SHP77 (cell line): Measurements from ENCODE around the gene RNF2.
"Not testable (repeated sequence)": the region's sequence is repeated elsewhere in the genome, so short reads cannot be mapped to it uniquely, and the experiment has no call there.

Source experiments
- DNase-seq, 2 experiments: peaks; one replicate each; lab custom pipeline; 2025; lab: John Stamatoyannopoulos, UW

The RNF2 gene

DNA sequence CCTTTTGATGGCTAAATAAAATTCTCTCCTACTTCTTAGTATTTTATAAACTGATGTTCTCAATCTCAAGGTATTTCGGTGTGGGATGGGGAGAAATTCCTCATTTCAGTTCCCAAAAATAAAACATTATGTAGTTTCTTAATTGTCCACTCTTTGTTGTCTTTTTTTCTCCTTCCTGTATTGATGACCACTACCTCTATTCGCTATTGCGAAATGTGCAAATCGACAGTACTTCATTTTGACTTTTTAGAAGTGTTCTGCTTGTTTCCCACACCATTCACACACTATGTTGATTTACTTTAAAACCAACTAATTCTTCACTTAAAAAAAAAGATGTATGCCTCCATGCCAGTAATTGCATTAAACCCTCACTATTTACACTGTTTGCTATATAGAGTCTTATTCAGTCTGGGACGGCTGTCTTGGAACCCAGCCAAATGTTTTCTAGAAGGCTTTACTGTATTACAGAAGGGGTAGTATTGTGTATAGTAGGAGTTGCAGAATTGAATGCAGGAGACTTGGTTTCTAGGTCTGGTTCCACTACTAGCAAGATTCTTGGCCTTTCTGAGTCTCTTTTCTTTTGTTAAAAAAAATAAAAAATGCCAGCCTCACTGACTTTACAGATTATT is 5.6 kb downstream of the RNF2 start:
- no peak for DNase-seq

DNA sequence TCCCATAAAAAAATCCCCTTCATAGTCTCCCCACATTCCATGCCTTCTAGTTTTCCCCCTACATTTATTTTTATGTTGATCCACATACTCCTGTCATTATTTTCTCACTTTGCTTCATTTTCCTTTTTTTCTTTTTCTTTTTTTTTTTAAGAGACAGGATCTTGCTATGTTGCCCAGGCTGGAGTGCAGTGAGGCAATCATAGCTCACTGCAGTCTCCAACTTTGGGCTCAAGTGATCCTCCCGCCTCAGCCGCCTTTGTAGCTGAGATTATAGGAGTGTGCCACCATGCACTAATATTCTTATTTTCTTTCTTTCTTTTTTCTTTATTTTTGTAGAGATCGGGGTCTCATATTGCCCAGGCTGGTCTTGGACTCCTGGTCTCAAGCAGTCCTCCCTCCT is 7.8 kb downstream of the RNF2 start:
- no peak for DNase-seq

DNA sequence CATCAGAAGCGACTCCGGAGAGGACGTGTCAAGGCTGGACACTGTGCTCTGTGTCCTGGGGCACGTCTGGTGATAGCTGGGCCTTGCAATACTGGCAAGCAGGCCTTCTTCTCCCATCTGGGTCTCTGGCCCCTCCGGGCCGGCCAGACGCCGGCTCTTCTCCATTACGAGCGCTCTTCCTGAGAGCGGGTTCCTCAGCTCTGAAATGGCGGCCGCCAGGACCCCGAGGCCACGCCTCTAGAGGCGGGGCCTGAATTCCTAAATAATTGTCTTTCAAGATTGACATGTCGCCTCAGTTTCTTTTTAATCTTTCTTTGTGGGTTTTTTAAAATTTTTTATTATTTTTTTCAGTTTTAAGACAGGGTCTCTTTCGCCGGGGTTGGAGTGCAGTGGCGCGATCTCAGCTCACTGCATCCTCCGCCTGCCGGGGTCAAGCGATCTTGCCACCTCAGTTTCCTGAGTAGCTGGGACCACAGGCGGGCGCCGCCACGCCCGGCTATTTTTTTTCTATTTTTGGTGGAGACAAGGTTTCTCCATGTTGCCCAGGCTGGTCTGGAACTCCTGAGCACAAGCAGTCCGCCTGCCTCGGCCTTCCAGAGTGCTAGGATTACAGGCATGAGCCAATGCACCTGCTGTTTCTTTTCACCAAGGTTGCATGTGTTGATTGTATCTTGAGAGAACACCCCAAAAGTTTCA is 9.2 kb downstream of the RNF2 start:
- no peak for DNase-seq

DNA sequence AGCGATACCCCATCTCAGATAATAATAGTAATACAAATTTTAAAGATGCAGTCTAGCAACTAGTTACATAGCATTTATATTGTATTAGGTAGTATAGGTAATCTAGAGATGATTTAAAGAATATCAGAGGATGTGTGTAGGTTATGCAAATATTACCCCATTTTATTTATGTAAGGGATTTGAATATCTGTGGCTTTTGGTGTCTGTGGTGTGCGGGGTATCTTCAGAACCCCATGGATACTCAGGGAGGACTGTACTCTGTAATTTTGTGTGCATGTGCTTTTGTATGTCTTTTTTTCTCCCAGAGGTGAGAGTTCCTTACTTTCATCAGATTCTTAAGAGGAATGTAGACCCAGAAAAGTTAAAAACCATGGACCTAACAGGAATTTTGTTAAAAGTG is 12.8 kb downstream of the RNF2 start:
- DNase-seq: no peak

DNA sequence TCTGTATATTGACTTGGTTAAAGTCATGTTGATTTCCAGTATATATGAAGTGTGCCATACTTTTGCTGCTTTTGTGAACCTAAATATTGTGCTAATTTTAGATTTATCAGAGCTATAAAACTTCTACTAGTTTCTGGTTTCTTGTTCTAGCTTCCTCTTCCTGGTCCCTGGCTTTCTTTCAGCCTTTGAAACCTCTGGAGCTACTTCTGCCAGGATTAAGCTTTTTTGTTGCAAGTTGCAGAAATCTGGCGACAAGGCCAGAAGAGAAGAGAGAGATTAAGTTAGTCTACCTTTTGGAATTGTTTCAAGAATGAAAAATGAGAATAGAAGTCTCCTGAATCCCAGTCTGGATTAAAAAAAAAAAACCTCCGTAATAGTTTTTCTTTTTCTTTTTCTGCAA is 13.5 kb downstream of the RNF2 start:
- no peak for DNase-seq

DNA sequence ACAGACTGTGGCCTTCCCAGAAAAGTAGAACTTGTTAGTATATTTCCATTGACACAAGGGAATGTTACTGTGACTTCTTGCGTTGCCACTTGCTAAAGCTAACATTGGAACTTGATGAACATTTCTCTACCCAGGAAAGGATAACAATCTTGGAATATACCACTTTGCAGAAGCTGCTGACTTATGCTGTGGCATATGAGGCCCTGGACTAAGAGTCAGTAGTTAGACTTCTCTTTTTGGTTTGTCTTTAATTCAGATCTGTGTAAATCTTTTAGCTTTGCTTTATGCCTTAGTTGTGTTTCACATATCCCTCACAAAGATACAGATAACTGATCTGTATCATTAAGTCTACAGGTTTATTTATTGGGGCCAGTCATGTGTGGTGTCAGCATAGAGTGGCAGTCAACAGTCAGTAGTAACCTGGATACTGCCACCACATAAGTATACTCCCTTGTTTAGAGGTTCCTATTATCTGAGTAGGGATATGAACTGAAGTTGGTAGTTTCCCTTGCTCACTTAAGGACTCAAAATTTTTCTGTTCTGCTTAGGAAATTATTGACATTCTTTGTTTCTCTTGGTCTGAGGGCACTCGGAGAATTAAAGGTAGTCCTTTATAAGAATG is 14.7 kb downstream of the RNF2 start:
- no peak for DNase-seq

DNA sequence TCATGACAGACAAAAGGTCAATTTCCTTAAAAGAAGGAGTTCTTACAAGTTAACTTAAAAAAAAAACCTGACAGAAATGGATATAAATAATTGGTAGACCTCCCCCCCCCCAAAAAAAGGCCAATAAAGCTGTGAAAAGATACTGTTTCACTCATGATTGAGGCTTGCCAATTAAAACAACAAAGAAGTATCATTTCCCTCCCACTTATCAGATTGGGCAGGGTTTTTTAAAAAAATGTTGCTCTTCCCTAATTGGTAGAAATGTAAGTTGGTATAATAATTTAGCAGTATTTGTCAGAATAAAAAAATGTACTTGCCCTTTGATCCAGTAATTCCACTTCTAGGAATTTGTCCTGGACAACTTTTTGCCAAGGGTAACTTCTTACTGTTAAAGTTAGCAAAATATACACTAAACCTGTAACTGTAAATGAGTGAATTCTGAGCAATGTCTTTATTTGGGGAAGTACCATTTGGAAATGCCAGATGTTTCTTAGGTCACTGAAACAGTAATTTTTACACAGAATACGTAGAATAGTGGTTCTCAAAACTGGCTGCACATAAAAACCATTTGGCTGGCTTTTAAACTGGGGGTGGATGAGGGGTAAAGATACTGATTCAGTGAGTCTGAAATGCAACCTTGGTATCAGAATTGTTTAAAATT is 17.5 kb downstream of the RNF2 start:
- DNase-seq: no peak

DNA sequence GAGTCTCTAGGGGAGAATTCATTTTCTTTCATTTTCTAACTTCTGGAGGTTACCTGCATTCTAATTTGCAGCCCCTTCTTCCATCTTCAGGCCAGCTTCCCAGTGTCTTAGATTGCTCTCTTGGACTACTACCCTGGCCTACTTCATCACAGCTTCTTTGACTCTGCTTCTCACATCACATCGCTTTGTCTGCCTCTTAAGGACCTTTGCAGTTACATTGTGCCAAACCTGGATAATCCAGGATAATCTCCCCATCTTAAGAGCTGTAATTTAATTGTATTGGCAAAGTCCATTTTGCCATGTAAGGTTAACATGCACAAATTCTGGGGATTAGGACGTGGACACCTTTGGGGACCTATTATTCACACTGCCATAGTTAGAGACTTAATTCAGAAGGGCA is 18.4 kb downstream of the RNF2 start:
- DNase-seq: no peak

DNA sequence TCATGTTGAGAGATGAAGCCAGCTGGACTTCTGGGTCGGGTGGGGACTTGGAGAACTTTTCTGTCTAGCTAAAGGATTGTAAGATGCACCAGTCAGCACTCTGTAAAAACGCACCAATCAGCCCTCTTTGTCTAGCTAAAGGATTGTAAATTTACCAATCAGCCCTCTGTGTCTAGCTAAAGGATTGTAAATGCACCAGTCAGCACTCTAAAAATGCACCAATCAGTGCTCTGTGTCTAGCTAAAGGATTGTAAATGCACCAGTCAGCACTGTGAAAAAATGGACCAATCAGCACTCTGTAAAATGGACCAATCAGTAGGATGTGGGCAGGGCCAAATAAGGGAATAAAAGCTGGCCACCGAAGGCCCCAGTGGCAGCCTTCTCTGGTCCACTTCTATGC is 19.6 kb downstream of the RNF2 start:
- DNase-seq: not testable (repeated sequence)

DNA sequence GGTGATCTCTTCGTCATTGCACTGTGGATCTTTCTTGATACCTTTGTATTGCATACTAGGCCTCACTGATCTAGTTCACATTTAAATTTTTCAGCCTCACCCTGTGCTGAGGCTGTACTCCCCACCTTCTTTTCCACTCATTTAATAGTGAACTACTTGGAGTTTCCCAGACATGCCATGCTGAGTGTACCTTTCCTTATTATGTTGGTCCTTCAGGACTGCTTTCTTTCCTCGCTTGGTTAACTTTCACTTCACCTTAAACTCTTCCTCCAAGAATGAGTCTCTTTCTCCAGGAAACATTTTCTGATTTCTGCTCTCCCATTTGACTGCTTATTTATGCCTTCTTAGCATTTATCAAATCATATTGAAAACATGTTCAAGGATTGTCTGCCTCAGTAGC is 20.8 kb downstream of the RNF2 start:
- no peak for DNase-seq

DNA sequence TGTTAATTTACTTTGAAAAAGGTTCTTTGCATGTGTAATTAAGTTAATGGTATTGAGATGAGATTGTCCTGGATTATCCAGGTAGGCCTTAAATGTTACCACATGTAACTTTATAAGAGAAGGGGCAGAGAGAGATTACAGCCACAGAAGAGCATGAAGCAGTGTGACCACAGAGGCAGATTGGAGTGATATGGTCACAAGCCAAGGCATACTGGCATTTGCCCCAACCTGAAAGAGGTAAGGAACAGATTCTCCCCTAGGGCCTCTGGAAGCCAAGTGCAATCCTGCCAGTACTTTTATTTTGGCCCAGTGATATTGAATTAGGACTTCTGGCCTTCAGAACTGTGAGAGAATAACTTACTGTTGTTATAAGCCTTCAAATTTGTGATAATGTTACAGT is 23.0 kb downstream of the RNF2 start:
- no peak for DNase-seq

DNA sequence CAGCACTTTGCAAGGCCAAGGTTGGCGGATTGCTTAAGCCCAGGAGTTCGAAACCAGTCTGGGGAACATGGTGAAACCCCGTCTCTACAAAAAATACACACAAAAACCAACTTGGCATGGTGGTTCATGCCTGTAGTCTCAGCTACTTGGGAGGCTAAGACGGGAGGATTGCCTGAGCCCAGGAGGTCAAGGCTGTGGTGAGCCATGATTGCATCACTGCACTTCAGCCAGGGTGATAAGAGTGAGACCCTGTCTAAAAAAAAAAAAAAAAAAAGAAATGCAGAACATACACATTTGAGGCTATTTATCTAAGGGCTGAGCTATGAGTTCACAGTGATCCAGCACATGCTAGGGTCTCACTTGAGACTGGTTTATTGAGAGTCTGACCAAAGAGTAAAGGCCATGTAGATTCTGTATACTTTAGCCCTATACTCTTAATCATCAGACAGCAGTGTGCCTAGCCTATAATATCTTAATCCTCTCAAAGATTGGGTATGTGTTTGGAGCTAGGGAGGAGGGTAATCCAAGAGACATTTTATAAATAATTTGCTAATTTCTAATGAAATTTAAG is 23.9 kb downstream of the RNF2 start:
- DNase-seq: no peak

DNA sequence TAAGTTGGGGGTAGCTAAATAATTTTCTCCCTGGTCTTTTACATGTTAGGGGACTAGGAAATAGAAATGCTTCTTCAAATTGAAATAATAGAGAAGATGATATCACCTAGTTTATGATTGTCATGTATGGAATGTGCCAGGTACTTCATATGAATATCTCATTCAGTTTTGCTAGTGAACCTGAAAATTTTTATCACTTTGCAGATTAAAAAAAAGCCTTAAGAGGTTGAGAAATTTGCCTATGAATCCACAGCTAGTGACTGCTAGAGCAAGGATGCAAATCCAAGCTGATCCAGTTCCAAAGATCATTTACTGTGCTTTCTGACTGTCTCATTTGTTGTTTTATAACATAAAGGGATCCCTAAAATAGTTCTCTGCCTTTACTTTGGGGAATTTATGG is 24.7 kb downstream of the RNF2 start:
- no peak for DNase-seq

DNA sequence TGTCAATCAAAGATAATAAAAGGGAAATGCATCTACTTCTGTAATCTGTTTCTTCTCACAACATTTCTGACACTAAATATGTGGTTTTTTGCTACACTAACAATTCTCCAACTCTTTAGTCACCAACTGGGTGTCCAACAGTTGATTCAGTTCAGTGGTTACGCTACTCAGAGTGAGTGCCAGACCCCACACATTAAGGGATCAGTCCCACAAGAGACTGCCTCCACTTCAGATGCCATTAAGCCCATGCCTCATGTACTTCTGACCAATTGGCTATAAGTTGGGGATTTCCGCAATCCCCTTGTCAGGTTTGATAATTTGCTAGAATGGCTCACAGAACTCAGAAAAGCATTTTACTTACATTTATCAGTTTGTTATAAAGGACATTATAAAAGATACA is 28.4 kb downstream of the RNF2 start:
- DNase-seq: no peak

DNA sequence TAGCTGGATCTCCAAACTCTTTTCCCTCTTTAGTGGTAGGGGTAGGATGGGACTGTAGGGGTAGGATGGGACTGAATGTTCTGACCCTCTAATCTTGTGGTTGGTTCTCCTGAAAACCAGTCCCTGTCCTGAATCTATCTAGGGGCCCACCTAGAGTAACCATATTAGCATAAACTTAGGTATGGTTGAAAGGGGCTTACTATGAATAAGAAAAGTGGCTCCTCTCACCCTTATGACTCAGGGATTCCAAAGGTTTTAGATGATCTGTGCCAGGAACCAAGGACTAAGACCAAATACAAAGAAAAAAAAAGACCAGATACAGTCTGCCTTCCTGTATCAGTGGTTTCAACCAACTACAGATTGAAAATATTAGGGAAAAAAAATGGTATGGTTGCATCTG is 28.9 kb downstream of the RNF2 start:
- no peak for DNase-seq

DNA sequence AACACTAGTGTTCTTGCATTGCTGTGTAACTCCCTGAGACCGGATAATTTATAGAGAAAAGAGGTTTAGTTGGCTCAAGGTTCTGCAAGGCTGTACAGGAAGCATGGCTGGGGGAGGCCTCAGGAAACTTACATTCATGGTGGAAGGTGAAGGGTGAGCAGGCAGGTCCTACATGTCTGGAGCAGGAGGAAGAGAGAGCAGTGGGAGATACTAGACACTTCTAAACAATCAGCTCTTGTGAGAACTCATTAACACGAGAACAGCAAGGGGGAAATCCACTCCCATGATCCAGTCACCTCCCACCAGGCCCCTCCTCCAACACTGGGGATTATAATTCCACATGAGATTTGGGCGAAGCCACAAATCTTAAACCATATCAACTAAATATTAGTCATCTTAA is 30.1 kb downstream of the RNF2 start:
- DNase-seq: no peak

DNA sequence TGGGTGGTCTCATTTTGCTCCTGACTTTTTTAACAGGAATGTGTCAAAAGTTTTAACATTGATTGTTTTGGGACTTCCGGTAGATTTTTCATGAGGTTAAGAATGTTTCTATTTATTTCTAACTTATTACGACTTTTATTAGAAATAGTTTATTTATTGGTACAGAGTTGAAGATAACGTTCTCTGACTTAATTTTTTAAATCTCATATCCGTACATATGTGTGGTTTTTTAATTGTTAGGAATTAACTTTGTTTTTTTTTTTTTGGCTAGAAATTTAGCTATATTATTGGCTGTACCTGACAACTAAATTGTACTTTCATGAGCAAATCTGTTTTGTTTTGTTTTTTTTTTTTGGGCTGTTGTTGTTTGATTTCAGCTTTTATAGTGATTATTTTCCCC is 32.0 kb downstream of the RNF2 start:
- DNase-seq: no peak

DNA sequence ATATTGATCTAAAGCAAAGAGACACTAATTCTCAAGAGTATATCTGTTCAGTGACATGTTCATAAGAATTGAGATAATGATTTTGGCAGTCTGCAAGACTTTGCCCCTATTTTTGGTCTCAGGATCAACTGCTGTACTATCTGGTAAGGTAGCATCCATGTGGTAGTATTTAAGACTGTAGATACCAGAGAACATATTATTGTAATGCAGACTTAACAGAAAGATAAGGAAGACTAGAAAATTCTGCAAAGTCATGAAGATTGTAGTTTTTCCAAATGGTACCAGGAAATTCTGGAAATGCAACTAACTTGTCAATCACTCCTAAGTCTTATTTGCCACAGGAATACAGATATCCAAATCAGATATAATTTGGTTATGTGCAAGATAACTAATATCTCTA is 35.1 kb downstream of the RNF2 start:
- DNase-seq: no peak

DNA sequence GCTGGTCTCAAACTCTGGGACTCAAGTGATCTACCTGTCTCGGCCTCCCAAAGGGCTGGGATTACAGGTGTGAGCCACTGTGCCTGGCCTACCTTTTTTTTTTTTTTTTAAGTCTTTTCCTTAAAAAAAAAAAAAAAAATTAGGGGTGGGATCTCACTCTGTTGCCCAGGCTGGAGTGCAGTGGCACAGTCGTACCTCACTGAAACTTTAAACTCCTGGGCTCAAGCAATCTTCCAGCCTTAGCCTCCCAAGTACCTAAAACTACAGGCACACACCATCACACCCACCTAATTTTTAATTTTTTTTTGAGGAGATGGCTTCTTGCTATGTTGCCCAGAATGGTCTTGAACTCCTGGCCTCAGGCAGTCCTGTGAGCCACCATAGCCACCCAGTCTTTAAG is 38.5 kb downstream of the RNF2 start:
- no peak for DNase-seq

DNA sequence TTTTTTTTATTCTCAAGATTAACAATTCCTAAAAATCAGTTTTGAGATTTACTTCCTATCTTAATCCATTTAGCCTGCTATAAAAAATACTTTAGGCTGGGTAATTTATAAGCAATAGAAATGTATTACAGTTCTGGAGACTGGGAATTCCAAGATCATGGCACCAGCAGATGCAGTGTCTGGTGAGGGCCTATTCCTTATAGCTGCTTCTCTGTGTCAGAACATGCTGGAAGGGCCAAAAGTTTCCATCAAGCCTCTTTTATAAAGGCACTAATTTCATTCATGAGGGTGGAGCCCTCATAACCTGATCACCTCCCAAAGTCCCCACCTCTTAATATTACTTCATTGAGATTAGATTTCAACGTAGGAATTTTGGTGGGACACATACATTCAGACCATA is 41.7 kb downstream of the RNF2 start:
- DNase-seq: no peak

DNA sequence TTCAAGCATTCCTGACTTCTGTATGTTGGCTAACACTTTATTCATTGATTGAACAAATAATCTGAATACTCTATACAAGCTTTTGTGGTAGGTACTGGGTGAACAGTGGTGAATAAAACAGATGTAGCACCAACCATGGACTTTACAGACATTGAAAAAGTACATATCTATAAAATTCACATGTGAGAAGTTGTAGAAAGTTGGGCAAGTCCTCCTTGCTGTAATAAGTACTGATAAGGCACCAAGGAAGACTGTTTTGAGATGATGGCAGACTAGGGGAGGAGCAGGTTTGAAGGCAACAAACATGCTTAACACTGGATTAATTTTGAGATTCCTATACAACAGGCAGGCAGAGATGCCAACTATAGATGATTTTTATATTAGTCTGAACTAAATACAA is 42.4 kb downstream of the RNF2 start:
- no peak for DNase-seq

DNA sequence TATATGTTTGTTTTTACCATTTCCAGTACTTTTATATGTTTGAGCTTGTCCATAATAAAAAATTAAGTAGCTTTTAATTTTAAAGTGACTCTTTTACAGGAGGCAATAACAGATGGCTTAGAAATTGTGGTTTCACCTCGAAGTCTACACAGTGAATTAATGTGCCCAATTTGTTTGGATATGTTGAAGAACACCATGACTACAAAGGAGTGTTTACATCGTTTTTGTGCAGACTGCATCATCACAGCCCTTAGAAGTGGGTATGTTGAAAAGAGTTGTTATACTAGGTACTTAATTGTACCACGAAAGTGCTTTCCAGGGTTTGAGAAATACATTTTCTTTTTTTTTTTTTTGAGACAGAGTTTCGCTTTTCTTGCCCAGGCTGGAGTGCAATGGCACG is 46.1 kb downstream of the RNF2 start:
- no peak for DNase-seq

DNA sequence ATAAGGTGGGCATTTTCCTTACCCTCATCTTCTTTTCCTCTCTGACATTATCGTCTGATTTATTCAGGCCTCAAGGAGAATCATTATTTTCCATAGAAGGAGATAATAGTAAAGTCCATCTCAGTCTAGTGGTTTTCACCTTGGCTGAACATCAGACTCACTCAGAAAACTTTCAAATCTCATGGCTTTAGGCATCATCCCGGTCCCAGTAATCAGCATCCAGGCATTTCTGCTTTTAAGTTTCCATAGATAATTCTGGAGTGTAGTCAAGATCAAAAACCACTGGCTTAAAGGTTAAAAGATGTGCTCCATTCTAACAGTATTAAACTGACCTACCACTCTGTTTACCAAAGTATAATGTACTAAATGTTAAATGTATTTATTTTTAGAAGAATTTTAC is 49.4 kb downstream of the RNF2 start:
- DNase-seq: no peak
